Measurements from ENCODE around the gene ZNF425. TPM values are rescaled to one million over a fixed set of nuclear protein-coding genes. Genes with fewer than 3 reads are reported as not detected.

The ZNF425 gene
- total and polyA plus RNA-seq, 9 of the 15 experiments (the other 6 are each of a cell fraction or from before 2014, with no cell fraction given) = 0.03 to 0.89 (median 0.54) TPM

DNA sequence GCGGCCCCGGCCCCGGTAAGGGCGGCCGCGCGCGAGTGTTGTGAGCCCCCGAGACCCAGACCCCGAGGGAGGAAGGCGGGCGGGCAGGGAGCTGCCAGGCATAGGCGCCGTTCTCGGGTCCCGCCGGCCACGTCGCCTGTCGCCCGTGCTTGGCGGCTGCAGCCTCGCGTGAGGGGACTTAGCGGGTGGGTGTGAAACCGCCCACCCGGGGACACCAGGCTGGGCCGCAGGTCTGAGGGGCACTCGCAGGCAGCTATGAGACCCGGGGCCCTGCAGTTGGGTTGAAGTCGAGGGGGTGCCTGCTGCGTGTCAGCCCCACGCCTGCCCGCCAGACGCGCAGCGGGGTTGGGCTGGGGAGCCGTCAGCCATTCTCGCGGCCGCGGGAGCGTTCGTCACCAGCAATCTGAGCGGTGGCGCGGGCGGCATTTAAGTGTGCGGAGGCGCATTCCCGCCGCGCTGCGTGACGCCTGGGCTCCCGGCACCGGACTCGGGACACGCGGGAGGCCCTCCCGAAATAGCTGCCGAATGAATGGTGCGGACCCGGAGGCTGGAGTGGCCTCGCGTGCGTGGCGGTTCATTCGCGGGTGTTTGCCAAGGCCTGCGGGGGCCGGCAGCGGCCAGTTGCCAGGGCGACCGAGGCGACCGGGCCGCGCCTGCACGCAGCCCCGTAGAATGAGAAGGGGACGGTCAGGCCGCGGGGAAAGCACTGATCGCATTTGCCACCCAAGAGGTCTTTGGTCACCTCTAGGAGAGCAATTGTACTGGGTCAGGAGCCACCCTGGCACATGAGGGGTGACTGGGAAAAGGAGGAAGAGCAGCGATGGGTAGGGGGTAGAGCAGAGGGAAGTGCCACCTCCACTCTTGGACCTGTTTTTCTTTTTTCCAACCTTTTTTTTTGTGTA is 21.9 kb upstream of the ZNF425 start (continued):
- TF ChIP-seq, protein P1, sequence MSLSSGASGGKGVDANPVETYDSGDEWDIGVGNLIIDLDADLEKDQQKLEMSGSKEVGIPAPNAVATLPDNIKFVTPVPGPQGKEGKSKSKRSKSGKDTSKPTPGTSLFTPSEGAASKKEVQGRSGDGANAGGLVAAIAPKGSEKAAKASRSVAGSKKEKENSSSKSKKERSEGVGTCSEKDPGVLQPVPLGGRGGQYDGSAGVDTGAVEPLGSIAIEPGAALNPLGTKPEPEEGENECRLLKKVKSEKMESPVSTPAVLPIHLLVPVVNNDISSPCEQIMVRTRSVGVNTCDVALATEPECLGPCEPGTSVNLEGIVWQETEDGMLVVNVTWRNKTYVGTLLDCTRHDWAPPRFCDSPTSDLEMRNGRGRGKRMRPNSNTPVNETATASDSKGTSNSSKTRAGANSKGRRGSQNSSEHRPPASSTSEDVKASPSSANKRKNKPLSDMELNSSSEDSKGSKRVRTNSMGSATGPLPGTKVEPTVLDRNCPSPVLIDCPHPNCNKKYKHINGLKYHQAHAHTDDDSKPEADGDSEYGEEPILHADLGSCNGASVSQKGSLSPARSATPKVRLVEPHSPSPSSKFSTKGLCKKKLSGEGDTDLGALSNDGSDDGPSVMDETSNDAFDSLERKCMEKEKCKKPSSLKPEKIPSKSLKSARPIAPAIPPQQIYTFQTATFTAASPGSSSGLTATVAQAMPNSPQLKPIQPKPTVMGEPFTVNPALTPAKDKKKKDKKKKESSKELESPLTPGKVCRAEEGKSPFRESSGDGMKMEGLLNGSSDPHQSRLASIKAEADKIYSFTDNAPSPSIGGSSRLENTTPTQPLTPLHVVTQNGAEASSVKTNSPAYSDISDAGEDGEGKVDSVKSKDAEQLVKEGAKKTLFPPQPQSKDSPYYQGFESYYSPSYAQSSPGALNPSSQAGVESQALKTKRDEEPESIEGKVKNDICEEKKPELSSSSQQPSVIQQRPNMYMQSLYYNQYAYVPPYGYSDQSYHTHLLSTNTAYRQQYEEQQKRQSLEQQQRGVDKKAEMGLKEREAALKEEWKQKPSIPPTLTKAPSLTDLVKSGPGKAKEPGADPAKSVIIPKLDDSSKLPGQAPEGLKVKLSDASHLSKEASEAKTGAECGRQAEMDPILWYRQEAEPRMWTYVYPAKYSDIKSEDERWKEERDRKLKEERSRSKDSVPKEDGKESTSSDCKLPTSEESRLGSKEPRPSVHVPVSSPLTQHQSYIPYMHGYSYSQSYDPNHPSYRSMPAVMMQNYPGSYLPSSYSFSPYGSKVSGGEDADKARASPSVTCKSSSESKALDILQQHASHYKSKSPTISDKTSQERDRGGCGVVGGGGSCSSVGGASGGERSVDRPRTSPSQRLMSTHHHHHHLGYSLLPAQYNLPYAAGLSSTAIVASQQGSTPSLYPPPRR (CRISPR knock-in tag; IDR thresholded peaks at IDR 0.05; ENCODE audit: borderline replicate concordance) = peak; percentile 11; the same call in 1 of the 2 replicates
- TF ChIP-seq SIN3B (IDR thresholded peaks at IDR 0.05; ENCODE audit: low read depth) (no peak), RBM25 (IDR thresholded peaks at IDR 0.05; ENCODE audit: low read depth, low read length, severe bottlenecking) (no peak), ZC3H11A (IDR thresholded peaks at IDR 0.05; ENCODE audit: low read depth, low read length) (no peak), FOXM1 (IDR thresholded peaks at IDR 0.05; ENCODE audit: low read depth) (no peak), FOXM1 (CRISPR knock-in tag; IDR thresholded peaks at IDR 0.05; ENCODE audit: low read depth) (no peak; the same call in 1 of the 2 replicates), FOSL1 (tag; conservative IDR thresholded peaks at IDR 0.05) (no peak), SP1 (CRISPR knock-in tag; IDR thresholded peaks at IDR 0.05) (peak; percentile 47; the same call in 1 of the 2 replicates), EWSR1 (IDR thresholded peaks at IDR 0.05; ENCODE audit: borderline replicate concordance, low read depth, partially characterized antibody) (no peak), PHTF2 (CRISPR knock-in tag; IDR thresholded peaks at IDR 0.05) (no peak), GATAD2B (IDR thresholded peaks at IDR 0.05; ENCODE audit: borderline replicate concordance) (no peak; the same call in 1 of the 2 replicates), ZFPM2 (CRISPR knock-in tag; IDR thresholded peaks at IDR 0.05) (no peak), MCM7 (IDR thresholded peaks at IDR 0.05) (no peak)
- TF ChIP-seq, protein P2, sequence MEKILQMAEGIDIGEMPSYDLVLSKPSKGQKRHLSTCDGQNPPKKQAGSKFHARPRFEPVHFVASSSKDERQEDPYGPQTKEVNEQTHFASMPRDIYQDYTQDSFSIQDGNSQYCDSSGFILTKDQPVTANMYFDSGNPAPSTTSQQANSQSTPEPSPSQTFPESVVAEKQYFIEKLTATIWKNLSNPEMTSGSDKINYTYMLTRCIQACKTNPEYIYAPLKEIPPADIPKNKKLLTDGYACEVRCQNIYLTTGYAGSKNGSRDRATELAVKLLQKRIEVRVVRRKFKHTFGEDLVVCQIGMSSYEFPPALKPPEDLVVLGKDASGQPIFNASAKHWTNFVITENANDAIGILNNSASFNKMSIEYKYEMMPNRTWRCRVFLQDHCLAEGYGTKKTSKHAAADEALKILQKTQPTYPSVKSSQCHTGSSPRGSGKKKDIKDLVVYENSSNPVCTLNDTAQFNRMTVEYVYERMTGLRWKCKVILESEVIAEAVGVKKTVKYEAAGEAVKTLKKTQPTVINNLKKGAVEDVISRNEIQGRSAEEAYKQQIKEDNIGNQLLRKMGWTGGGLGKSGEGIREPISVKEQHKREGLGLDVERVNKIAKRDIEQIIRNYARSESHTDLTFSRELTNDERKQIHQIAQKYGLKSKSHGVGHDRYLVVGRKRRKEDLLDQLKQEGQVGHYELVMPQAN (IDR thresholded peaks at IDR 0.05; ENCODE audit: borderline replicate concordance) = peak; percentile 88; the same call in 1 of the 2 replicates
- TF ChIP-seq, protein P3, sequence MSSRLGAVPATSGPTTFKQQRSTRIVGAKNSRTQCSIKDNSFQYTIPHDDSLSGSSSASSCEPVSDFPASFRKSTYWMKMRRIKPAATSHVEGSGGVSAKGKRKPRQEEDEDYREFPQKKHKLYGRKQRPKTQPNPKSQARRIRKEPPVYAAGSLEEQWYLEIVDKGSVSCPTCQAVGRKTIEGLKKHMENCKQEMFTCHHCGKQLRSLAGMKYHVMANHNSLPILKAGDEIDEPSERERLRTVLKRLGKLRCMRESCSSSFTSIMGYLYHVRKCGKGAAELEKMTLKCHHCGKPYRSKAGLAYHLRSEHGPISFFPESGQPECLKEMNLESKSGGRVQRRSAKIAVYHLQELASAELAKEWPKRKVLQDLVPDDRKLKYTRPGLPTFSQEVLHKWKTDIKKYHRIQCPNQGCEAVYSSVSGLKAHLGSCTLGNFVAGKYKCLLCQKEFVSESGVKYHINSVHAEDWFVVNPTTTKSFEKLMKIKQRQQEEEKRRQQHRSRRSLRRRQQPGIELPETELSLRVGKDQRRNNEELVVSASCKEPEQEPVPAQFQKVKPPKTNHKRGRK (tag; IDR thresholded peaks at IDR 0.05) = no peak

All from K562 (cell line).